Measurements from ENCODE around the gene ANKDD1A.

Gene ANKDD1A

GRCh38 chr15:64911311-64912186 lies at the start of gene ANKDD1A:
TSS of gene ANKDD1A (plus strand) at chr15:64911902. CDS start at chr15:64911931, 29 bp downstream.
- no peak for DNase-seq

- DNase-seq = no peak
Observed at GRCh38 chr15:64861960-64862359, 49.7 kb upstream of the ANKDD1A start.

- DNase-seq = no peak
Observed at GRCh38 chr15:64862408-64862807, 49.3 kb upstream of the ANKDD1A start.

- DNase-seq = no peak
Observed at GRCh38 chr15:64864068-64864467, 47.6 kb upstream of the ANKDD1A start.

GRCh38 chr15:64865126-64865997 lies 46.3 kb upstream of the ANKDD1A start:
- no peak for DNase-seq

GRCh38 chr15:64865998-64866520 lies 45.6 kb upstream of the ANKDD1A start:
- DNase-seq = no peak

GRCh38 chr15:64869501-64869900 lies 42.2 kb upstream of the ANKDD1A start:
- no peak for DNase-seq

GRCh38 chr15:64870353-64870752 lies 41.3 kb upstream of the ANKDD1A start:
- DNase-seq = no peak

- DNase-seq = no peak
Observed at GRCh38 chr15:64875641-64876223, 36.0 kb upstream of the ANKDD1A start.

GRCh38 chr15:64877435-64877834 lies 34.3 kb upstream of the ANKDD1A start:
- DNase-seq = no peak

- no peak for DNase-seq
Observed at GRCh38 chr15:64878705-64879104, 33.0 kb upstream of the ANKDD1A start.

- no peak for DNase-seq
Observed at GRCh38 chr15:64883100-64883581, 28.6 kb upstream of the ANKDD1A start.

GRCh38 chr15:64883997-64884511 lies 27.6 kb upstream of the ANKDD1A start:
- no peak for DNase-seq

- DNase-seq = no peak
Observed at GRCh38 chr15:64884679-64885078, 27.0 kb upstream of the ANKDD1A start.

GRCh38 chr15:64888336-64888735 lies 23.4 kb upstream of the ANKDD1A start:
- DNase-seq = no peak

- no peak for DNase-seq
Observed at GRCh38 chr15:64891561-64891960, 20.1 kb upstream of the ANKDD1A start.

- DNase-seq = no peak
Observed at GRCh38 chr15:64892847-64893403, 18.8 kb upstream of the ANKDD1A start.

- DNase-seq = no peak
Observed at GRCh38 chr15:64893481-64894394, 18.0 kb upstream of the ANKDD1A start.

GRCh38 chr15:64894395-64895056 lies 17.2 kb upstream of the ANKDD1A start:
- DNase-seq = no peak

- DNase-seq = no peak
Observed at GRCh38 chr15:64895285-64896065, 16.2 kb upstream of the ANKDD1A start.

Data from cortex of kidney (tissue), 1 donor.